ENCODE measurements around the gene RAB40AL. TPM values are rescaled to one million over a fixed set of nuclear protein-coding genes. Genes with fewer than 3 reads are reported as not detected.
"Not testable (repeated sequence)": the region's sequence is repeated elsewhere in the genome, so short reads cannot be mapped to it uniquely, and the experiment has no call there.

The RAB40AL gene, protein sequence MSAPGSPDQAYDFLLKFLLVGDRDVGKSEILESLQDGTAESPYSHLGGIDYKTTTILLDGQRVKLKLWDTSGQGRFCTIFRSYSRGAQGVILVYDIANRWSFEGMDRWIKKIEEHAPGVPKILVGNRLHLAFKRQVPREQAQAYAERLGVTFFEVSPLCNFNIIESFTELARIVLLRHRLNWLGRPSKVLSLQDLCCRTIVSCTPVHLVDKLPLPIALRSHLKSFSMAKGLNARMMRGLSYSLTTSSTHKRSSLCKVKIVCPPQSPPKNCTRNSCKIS
- total RNA-seq: 1 to 10 TPM in 2 of 4 donors, not detected in 2; 1.7 to 2.2 TPM

- H3K36me3 ChIP-seq; H3K4me3 ChIP-seq; DNase-seq; intact Hi-C loops (cut with DNase I; ENCODE audit: low total_unique reads); H3K27ac ChIP-seq; H3K4me1 ChIP-seq; H3K9me3 ChIP-seq; H3K27me3 ChIP-seq: not testable (repeated sequence)
- in situ Hi-C loops (cut with MboI; ENCODE audit: low pct_ligation_motif_present in 1 of 4, low pct_unique_long_range_greater_than_20kb in 1 of 4, low sequenced_read_pairs in 3 of 4): loop anchor here in 1 of 4 donors (25.0 kb wide), 1 partner anchor 225 kb away; no protein-coding TSS in a partner anchor
- 91 to 100% methylated on average over 2 to 15 of the region's 15 CpGs for WGBS, 2 donors (ENCODE audit: low coverage in 1 of 2)
Measured at GRCh38 chrX:102936972-102937371, at the start of gene RAB40AL. Gene RAB40AL, plus strand, starts transcription at chrX:102937272. Its CDS starts 47 bp downstream, at chrX:102937319.

DNA sequence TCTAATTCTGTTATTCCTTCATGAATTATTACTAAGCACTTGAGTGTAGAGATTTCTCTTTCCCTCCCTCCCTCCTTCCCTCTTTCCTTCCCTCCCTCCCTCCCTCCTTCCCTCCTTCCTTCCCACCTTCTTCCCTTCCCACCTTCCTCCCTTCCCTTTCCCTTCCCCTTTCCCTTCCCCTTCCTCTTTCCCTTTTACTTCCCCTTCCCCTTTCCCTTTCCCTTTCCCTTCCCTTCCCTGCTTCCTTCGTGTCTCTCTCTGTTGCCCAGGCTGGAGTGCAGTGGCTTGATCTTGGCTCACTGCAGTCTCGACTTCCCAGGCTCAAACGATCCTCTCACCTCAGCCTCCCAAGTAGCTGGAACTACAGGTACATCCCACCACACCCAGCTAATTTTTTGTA lies 49.4 kb upstream of the RAB40AL start:
- intact Hi-C loops (cut with DNase I; ENCODE audit: low total_unique reads): no loop called here
- Histone ChIP-seq H3K4me3 (no peak overlapping the region), H3K4me1 (no peaks in the 10 kb centered on the region), H3K36me3 (no peaks in the 10 kb centered on the region), H3K9me3 (no peaks in the 10 kb centered on the region), H3K27ac (no peak overlapping the region), H3K27me3 (no peaks in the 10 kb centered on the region)
- no peak for DNase-seq
- TF ChIP-seq POLR2A (IDR thresholded peaks at IDR 0.05) (no peak), EP300 (IDR thresholded peaks at IDR 0.05; ENCODE audit: low read depth) (no peak), POLR2AphosphoS5 (IDR thresholded peaks at IDR 0.05) (no peak), CTCF (IDR thresholded peaks at IDR 0.05) (no peak)
- in situ Hi-C loops (cut with MboI; ENCODE audit: low pct_ligation_motif_present in 1 of 4, low pct_unique_long_range_greater_than_20kb in 1 of 4, low sequenced_read_pairs in 3 of 4): no loop called here
- WGBS, 2 donors (ENCODE audit: low coverage in 1 of 2): 76 to 92% methylated on average over 2 to 3 of the region's 3 CpGs

DNA sequence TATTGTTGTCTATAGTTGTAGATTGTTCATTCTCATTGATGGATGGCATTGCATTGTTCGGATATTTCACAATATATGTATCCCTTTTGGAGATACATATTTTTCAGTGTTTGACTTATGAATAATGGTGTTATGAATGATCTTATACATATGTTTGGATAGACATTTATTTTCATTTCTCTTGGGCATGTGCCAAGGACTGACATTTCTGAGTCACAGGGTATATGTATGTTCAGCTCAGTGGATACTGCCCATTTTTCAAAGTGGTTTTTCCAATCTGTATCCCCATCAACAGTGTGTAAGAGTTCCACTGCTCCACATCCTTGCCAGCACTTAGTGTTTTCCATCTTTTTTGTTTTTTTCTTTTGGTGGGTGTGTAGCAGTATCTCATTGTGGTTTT lies 45.0 kb upstream of the RAB40AL start:
- Histone ChIP-seq H3K36me3 (no peaks in the 10 kb centered on the region), H3K4me3 (no peak overlapping the region), H3K9me3 (no peaks in the 10 kb centered on the region), H3K27ac (no peak overlapping the region), H3K4me1 (no peaks in the 10 kb centered on the region), H3K27me3 (no peaks in the 10 kb centered on the region)
- in situ Hi-C loops (cut with MboI; ENCODE audit: low pct_ligation_motif_present in 1 of 4, low pct_unique_long_range_greater_than_20kb in 1 of 4, low sequenced_read_pairs in 3 of 4) (no loop called here), intact Hi-C loops (cut with DNase I; ENCODE audit: low total_unique reads) (no loop called here)
- 90% methylated on average over 1 of the region's 1 CpG; no CpG with 5 or more reads in 1 of the 2 donors for WGBS, 2 donors (ENCODE audit: low coverage in 1 of 2)
- no peak for DNase-seq
- no peak for TF ChIP-seq POLR2A (IDR thresholded peaks at IDR 0.05)
- no peak for TF ChIP-seq EP300 (IDR thresholded peaks at IDR 0.05; ENCODE audit: low read depth)
- TF ChIP-seq CTCF (IDR thresholded peaks at IDR 0.05): no peak
- TF ChIP-seq POLR2AphosphoS5 (IDR thresholded peaks at IDR 0.05): no peak

DNA sequence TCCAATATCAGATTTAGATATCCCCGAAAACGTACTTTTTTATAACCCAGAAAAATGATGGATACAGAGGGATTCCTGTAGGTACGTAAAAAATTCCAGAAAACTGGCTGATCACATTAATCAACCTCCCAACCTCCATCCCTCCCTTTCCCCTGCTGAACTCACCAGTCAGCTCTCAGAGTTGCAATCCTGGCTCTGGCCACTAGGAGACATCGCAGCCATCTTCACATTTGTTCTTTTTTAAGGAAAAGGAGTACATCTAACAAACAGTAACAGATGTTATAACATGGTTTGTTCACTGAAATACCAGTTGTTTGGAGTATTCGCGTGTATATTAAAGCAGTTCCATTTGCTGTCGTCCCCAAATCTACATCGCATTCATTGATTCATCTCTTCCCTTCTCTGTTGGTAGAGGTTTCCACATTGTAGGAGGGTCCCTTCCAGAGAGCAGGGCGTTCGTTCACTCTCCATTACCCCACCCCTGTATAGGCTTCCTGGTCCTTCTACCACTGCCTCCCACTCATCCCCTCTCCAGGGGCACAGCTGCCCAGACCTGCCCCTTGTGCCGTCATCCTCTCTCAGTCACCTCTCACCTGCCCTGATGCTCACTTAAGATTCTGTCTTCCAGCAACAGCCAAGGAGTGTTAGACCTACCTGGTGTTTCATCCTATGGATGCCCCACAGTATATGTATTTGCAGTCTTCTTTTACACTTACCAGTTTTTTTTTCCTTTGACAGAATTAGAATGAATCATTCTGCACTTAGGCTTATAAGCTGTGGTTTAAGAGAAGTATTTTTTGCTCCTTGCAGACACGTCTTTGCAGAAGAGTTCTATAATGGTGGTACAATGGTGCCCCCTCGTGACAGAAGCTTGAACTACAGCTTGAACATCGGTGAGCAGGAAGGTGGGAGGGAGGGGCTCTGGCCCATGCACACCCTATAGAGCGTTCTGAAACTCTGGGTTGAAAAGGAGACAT lies 36.8 kb upstream of the RAB40AL start:
- TF ChIP-seq POLR2A (IDR thresholded peaks at IDR 0.05) (no peak), POLR2AphosphoS5 (IDR thresholded peaks at IDR 0.05) (no peak), EP300 (IDR thresholded peaks at IDR 0.05; ENCODE audit: low read depth) (no peak), CTCF (IDR thresholded peaks at IDR 0.05) (peak; percentile 36 to 61 (median 49))
- no peaks in the 10 kb centered on the region for H3K36me3 ChIP-seq
- no peak overlapping the region for H3K4me3 ChIP-seq
- H3K4me1 ChIP-seq: no peaks in the 10 kb centered on the region
- H3K27me3 ChIP-seq: no peaks in the 10 kb centered on the region
- H3K9me3 ChIP-seq: no peaks in the 10 kb centered on the region
- no peak overlapping the region for H3K27ac ChIP-seq
- WGBS, 2 donors (ENCODE audit: low coverage in 1 of 2): 7 to 42% methylated on average over 3 to 15 of the region's 15 CpGs
- intact Hi-C loops (cut with DNase I; ENCODE audit: low total_unique reads) (no loop called here), in situ Hi-C loops (cut with MboI; ENCODE audit: low pct_ligation_motif_present in 1 of 4, low pct_unique_long_range_greater_than_20kb in 1 of 4, low sequenced_read_pairs in 3 of 4) (no loop called here)
- DNase-seq: peak; percentile 62
